Heart left ventricle (tissue), 16 donors: ENCODE measurements around the gene RAB6C. TPM values are rescaled to one million over a fixed set of nuclear protein-coding genes. Genes with fewer than 3 reads are reported as not detected.
"Not testable (repeated sequence)": the region's sequence is repeated elsewhere in the genome, so short reads cannot be mapped to it uniquely, and the experiment has no call there.

ENCODE experiments used
- ATAC-seq, 4 donors: fragments of 200-7000 bp; cut with Tn5 transposase; one replicate each; pipeline ENCODE4 v1.9.1; 2020 to 2022; ENCODE audit warnings: moderate library complexity in 4 of 4, mild to moderate bottlenecking in 3 of 4, moderate number of reproducible peaks in 1 of 4
- DNase-seq, 5 donors: peaks; one replicate each; pipeline ENCODE4 v3.0.0-alpha.2; 2020
- H3K27ac ChIP-seq, 12 donors: fragments of 200-600 bp; sonication (generic) in 4 of 12; one replicate each; pipeline versions ENCODE4 v1.5.0 to v1.8.0; 2016 to 2022; ENCODE audit warnings: mild to moderate bottlenecking in 2 of 12
- H3K27me3 ChIP-seq, 9 donors: fragments of 200-600 bp; sonication (generic) in 2 of 9; one replicate each; pipeline versions ENCODE4 v1.5.1 to v1.8.0; 2016 to 2022; ENCODE audit warnings: mild to moderate bottlenecking in 3 of 9
- H3K36me3 ChIP-seq, 9 donors: fragments of 200-600 bp; sonication (generic) in 2 of 9; one replicate each; pipeline versions ENCODE4 v1.5.0 to v1.8.0; 2018 to 2022; ENCODE audit warnings: mild to moderate bottlenecking in 2 of 9
- H3K4me1 ChIP-seq, 12 donors: fragments of 200-600 bp; sonication (generic) in 4 of 12; one replicate each; pipeline versions ENCODE4 v1.5.0 to v1.8.0; 2016 to 2022; ENCODE audit warnings: mild to moderate bottlenecking in 3 of 12
- H3K4me3 ChIP-seq, 12 donors: fragments of 200-600 bp; sonication (generic) in 4 of 12; one replicate each; pipeline versions ENCODE4 v1.5.0 to v1.8.0; 2017 to 2022; ENCODE audit warnings: mild to moderate bottlenecking in 9 of 12, moderate library complexity in 4 of 12
- H3K9me3 ChIP-seq, 12 donors: fragments of 200-600 bp; sonication (generic) in 4 of 12; one replicate each; pipeline versions ENCODE4 v1.5.0 to v1.8.0; 2016 to 2022; ENCODE audit warnings: mild to moderate bottlenecking in 1 of 12
- CTCF ChIP-seq, 12 donors: fragments of 200-600 bp; sonication (generic) in 4 of 12; IDR thresholded peaks; one replicate each; pipeline versions ENCODE4 v1.5.0 to v1.8.0; 2018 to 2022; ENCODE audit warnings: antibody characterized with exemption in 12 of 12, mild to moderate bottlenecking in 5 of 12
- POLR2A ChIP-seq, 2 donors: fragments of 450-650 bp; IDR thresholded peaks; one replicate each; pipeline ENCODE4 v1.6.1; 2017; ENCODE audit warnings: antibody characterized with exemption in 2 of 2, mild to moderate bottlenecking in 2 of 2, moderate library complexity in 2 of 2
- whole genome bisulfite sequencing, 4 donors: extraction: QIAGEN DNeasy Blood & Tissue Kit in 2 of 4; methylation state at CpG; one replicate each; pipeline versions ENCODE4 v1.1.5 to v1.1.7; 2013 to 2018; 5-methylcytosine and 5-hydroxymethylcytosine counted together
- intact Hi-C, 10 donors: fragments of 100-400 bp; cut with DNase I; formaldehyde crosslinking; loops; one replicate each; pipeline versions ENCODE4 v1.11.1 to v1.14.2; 2022
- polyA plus RNA-seq, 2 donors: library from polyadenylated mRNA; stranded (reverse); fragments of 200-250 nt; gene quantifications; one replicate each; pipeline ENCODE4 v1.2.3, GENCODE V29; 2013
- total RNA-seq, 9 donors: library from RNA; depleted of rRNA in 2 of 9; stranded (reverse); fragments of >200 nt in 2 of 9; fragmentation: NEBNext Ultra II Directional in 3 of 9; extraction: Animal tissue kit (Norgen Biotek cat#: 25700) in 3 of 9; gene quantifications; one replicate each; pipeline versions ENCODE4 v1.1.0 to v1.2.4, GENCODE V29; 2016 to 2023
- donor health status: ischemic (EF 13 %, LVEDD 7.1; RV severe dilation, severe dysfunction).
- donor health status: healthy with polysubstance abuse.
- donor health status: DM: no; HTN: yes; CAD: no.
- donor health status: DM: no; HTN: no; CAD: no.
- donor health status: ischemic (EF 25% LVEDD 6.9; RV normal size, moderate dysfunction).
- donor health status: ischemic (EF 25% LVEDD 5.7; RV mildly dilated, moderate dysfunction).
- donor health status: healthy.
- donor health status: DM: yes; HTN: yes; CAD: no.
- donor health status: ischemic (EF 35%, LVEDD 5.7; RV mildly dilated, moderate dysfunction).
- donor health status: nonischemic (EF 11% LVEDD 7.7; RV severe dilation, severe dysfunction).
- donor health status: DM: yes; HTN: yes; CAD: no.
- donor health status: PGD.
- donor health status: ischemic (EF 29% LVEDD 5.4; RV normal size, mild dysfunction).
- donor health status: nonischemic (EF 23%, LVEDD 6.1; RV moderate dilation, normal function).

Gene RAB6C
- total and polyA plus RNA-seq, 11 donors = 0.08 to 0.30 (median 0.09) TPM; not detected in 7

- H3K4me1 ChIP-seq = peaks cover 0 to 4% (median 0%) of the 10 kb centered on the region in 12 donors
- ATAC-seq = no peak
- H3K9me3 ChIP-seq = no peaks in the 10 kb centered on the region
- 88 to 98% (median 92%) methylated on average over 5 of the region's 5 CpGs for WGBS, 4 donors
- intact Hi-C loops = no loop called here
- H3K4me3 ChIP-seq = no peak overlapping the region
- TF ChIP-seq POLR2A (IDR thresholded peaks at IDR 0.05) (no peak), CTCF (IDR thresholded peaks at IDR 0.05) (no peak)
- DNase-seq = no peak
- peaks cover 0 to 62% (median 6%) of the 10 kb centered on the region in 9 donors for H3K27me3 ChIP-seq
- H3K36me3 ChIP-seq = no peaks in the 10 kb centered on the region
- H3K27ac ChIP-seq = no peak overlapping the region
These were observed 1.5 kb upstream of the RAB6C start for GRCh38 chr2:129977986-129978385.

- WGBS, 4 donors = 0 to 6% (median 5%) methylated on average over 3 to 6 of the region's 13 CpGs
- DNase-seq, intact Hi-C loops, H3K27ac ChIP-seq, H3K4me1 ChIP-seq, H3K9me3 ChIP-seq, H3K36me3 ChIP-seq: not testable (repeated sequence)
- peak in 3 of 4 donors; percentile 28 to 46 (median 40) for ATAC-seq
- H3K4me3 ChIP-seq = peak overlapping the region in 6 of 12 donors; percentile 26 to 59 (median 52)
- H3K27me3 ChIP-seq = peaks cover 0 to 66% (median 15%) of the 10 kb centered on the region in 9 donors
These were observed 780 bp downstream of the RAB6C start for GRCh38 chr2:129980246-129980645.

- intact Hi-C loops, DNase-seq: not testable (repeated sequence)
- TF ChIP-seq CTCF (IDR thresholded peaks at IDR 0.05) = peak in 1 of 12 donors; percentile 7
These were observed 2.2 kb downstream of the RAB6C start for GRCh38 chr2:129981689-129982088.

GRCh38 chr2:129984426-129984825 lies 5.0 kb downstream of the RAB6C start:
- Histone ChIP-seq H3K36me3 (no peaks in the 10 kb centered on the region), H3K27me3 (peaks cover 0 to 56% (median 11%) of the 10 kb centered on the region in 9 donors), H3K27ac (no peak overlapping the region), H3K9me3 (no peaks in the 10 kb centered on the region), H3K4me3 (no peak overlapping the region), H3K4me1 (peaks cover 0 to 4% (median 0%) of the 10 kb centered on the region in 12 donors)
- WGBS, 4 donors = 58 to 86% (median 80%) methylated on average over 2 of the region's 2 CpGs
- intact Hi-C loops = no loop called here
- ATAC-seq (no peak), DNase-seq (no peak)
- TF ChIP-seq POLR2A (IDR thresholded peaks at IDR 0.05) = no peak
- no peak for TF ChIP-seq CTCF (IDR thresholded peaks at IDR 0.05)

More at GRCh38 chr2:129981689-129982088, 2.2 kb downstream of the RAB6C start:
- H3K9me3 ChIP-seq, H3K4me1 ChIP-seq, H3K4me3 ChIP-seq, H3K36me3 ChIP-seq, ATAC-seq, H3K27ac ChIP-seq: not testable (repeated sequence)
- WGBS, 4 donors = 43 to 72% (median 62%) methylated on average over 7 of the region's 7 CpGs
- H3K27me3 ChIP-seq = peaks cover 0 to 59% (median 15%) of the 10 kb centered on the region in 9 donors

GRCh38 chr2:129992415-129993006 lies 13.0 kb downstream of the RAB6C start:
- intact Hi-C loops, DNase-seq, H3K9me3 ChIP-seq, H3K36me3 ChIP-seq, H3K27ac ChIP-seq, H3K4me1 ChIP-seq, ATAC-seq: not testable (repeated sequence)
- Histone ChIP-seq H3K27me3 (peaks cover 0 to 37% (median 5%) of the 10 kb centered on the region in 9 donors), H3K4me3 (peak overlapping the region in 1 of 12 donors; percentile 7)
- 4 to 10% (median 5%) methylated on average over 14 to 42 of the region's 49 CpGs for WGBS, 4 donors

GRCh38 chr2:129993151-129993550 lies 13.7 kb downstream of the RAB6C start:
- H3K9me3 ChIP-seq, intact Hi-C loops, H3K4me3 ChIP-seq, H3K4me1 ChIP-seq, ATAC-seq, DNase-seq, H3K27ac ChIP-seq, H3K36me3 ChIP-seq: not testable (repeated sequence)
- 26 to 53% (median 39%) methylated on average over 11 to 20 of the region's 20 CpGs for WGBS, 4 donors
- peaks cover 0 to 32% (median 5%) of the 10 kb centered on the region in 9 donors for H3K27me3 ChIP-seq

- H3K4me1 ChIP-seq, H3K4me3 ChIP-seq, H3K27ac ChIP-seq, H3K9me3 ChIP-seq, H3K36me3 ChIP-seq, intact Hi-C loops, ATAC-seq, DNase-seq: not testable (repeated sequence)
- H3K27me3 ChIP-seq = peaks cover 0 to 24% (median 0%) of the 10 kb centered on the region in 9 donors
- 49 to 71% (median 66%) methylated on average over 2 of the region's 2 CpGs for WGBS, 4 donors
These were observed 17.3 kb downstream of the RAB6C start for GRCh38 chr2:129996657-129997237.

GRCh38 chr2:129998771-129999170 lies 19.3 kb downstream of the RAB6C start:
- peaks cover 0 to 13% (median 0%) of the 10 kb centered on the region in 9 donors for H3K27me3 ChIP-seq
- DNase-seq, H3K9me3 ChIP-seq, H3K4me1 ChIP-seq, H3K27ac ChIP-seq, H3K36me3 ChIP-seq, ATAC-seq, H3K4me3 ChIP-seq, intact Hi-C loops: not testable (repeated sequence)
- whole genome bisulfite sequencing, 4 donors = 71 to 86% (median 74%) methylated on average over 6 of the region's 6 CpGs
